ENCODE measurements around the gene IFI27.

Gene IFI27

GRCh38 chr14:94161058-94161457 lies 50.5 kb downstream of the IFI27 start:
- no peak for DNase-seq

- DNase-seq = no peak
Measured at GRCh38 chr14:94161981-94162380, 51.4 kb downstream of the IFI27 start.

- no peak for DNase-seq
Measured at GRCh38 chr14:94162466-94162865, 51.9 kb downstream of the IFI27 start.

GRCh38 chr14:94163796-94164195 lies 53.3 kb downstream of the IFI27 start:
- no peak for DNase-seq

GRCh38 chr14:94164685-94165431 lies 54.3 kb downstream of the IFI27 start:
- no peak for DNase-seq

- no peak for DNase-seq
Measured at GRCh38 chr14:94165744-94166143, 55.2 kb downstream of the IFI27 start.
